GM19351 (cell line): ENCODE results near the gene MTMR4.
A peak's percentile ranks its signal among the peaks of the same experiment; 100 is the strongest.
"Not testable (repeated sequence)": the region's sequence is repeated elsewhere in the genome, so short reads cannot be mapped to it uniquely, and the experiment has no call there.

Experiments
- ATAC-seq: cut with Tn5 transposase; IDR thresholded peaks from one replicate; pipeline ENCODE4 v1.9.1; 2021; ENCODE audit warnings: mild to moderate bottlenecking, moderate library complexity; ENCODE audit not compliant: unreplicated experiment

Gene MTMR4

GRCh38 chr17:58513965-58514769 lies at the start of gene MTMR4:
MTMR4 (minus strand) TSS chr17:58514638; CDS start chr17:58514407, 231 bp downstream.
- ATAC-seq = no peak

GRCh38 chr17:58560511-58560910 lies 46.1 kb upstream of the MTMR4 start:
- ATAC-seq = no peak

GRCh38 chr17:58557981-58558380 lies 43.5 kb upstream of the MTMR4 start:
- no peak for ATAC-seq

GRCh38 chr17:58556833-58557250 lies 42.4 kb upstream of the MTMR4 start:
- no peak for ATAC-seq

- not testable (repeated sequence) for ATAC-seq
Observed at GRCh38 chr17:58555109-58555508, 40.7 kb upstream of the MTMR4 start.

- ATAC-seq = no peak
Observed at GRCh38 chr17:58541249-58541648, 26.8 kb upstream of the MTMR4 start.

- ATAC-seq = no peak
Observed at GRCh38 chr17:58539698-58540097, 25.3 kb upstream of the MTMR4 start.

GRCh38 chr17:58538811-58539409 lies 24.5 kb upstream of the MTMR4 start:
- no peak for ATAC-seq

GRCh38 chr17:58537266-58537665 lies 22.8 kb upstream of the MTMR4 start:
- ATAC-seq = no peak

GRCh38 chr17:58536542-58536941 lies 22.1 kb upstream of the MTMR4 start:
- ATAC-seq = no peak

GRCh38 chr17:58535431-58535830 lies 21.0 kb upstream of the MTMR4 start:
- ATAC-seq = no peak

GRCh38 chr17:58534901-58535421 lies 20.5 kb upstream of the MTMR4 start:
- ATAC-seq = no peak

- no peak for ATAC-seq
Observed at GRCh38 chr17:58534331-58534730, 19.9 kb upstream of the MTMR4 start.

- no peak for ATAC-seq
Observed at GRCh38 chr17:58533616-58534188, 19.3 kb upstream of the MTMR4 start.

- no peak for ATAC-seq
Observed at GRCh38 chr17:58532555-58532951, 18.1 kb upstream of the MTMR4 start.

GRCh38 chr17:58531661-58532554 lies 17.5 kb upstream of the MTMR4 start:
- ATAC-seq = peak; percentile 60

- ATAC-seq = no peak
Observed at GRCh38 chr17:58531122-58531521, 16.7 kb upstream of the MTMR4 start.

- no peak for ATAC-seq
Observed at GRCh38 chr17:58530655-58531054, 16.2 kb upstream of the MTMR4 start.

GRCh38 chr17:58529275-58529674 lies 14.8 kb upstream of the MTMR4 start:
- no peak for ATAC-seq

- no peak for ATAC-seq
Observed at GRCh38 chr17:58528443-58528842, 14.0 kb upstream of the MTMR4 start.

- no peak for ATAC-seq
Observed at GRCh38 chr17:58527949-58528348, 13.5 kb upstream of the MTMR4 start.
